Psoas muscle (tissue), 8 donors: ENCODE measurements around the gene EFHC1. TPM values are rescaled to one million over a fixed set of nuclear protein-coding genes. Genes with fewer than 3 reads are reported as not detected.

Experiments
- ATAC-seq, 4 donors: fragments of 200-7000 bp; cut with Tn5 transposase; one replicate each; pipeline ENCODE4 v1.9.1; 2020; ENCODE audit warnings: moderate library complexity in 3 of 4, mild to moderate bottlenecking in 2 of 4
- DNase-seq, 2 donors: peaks; one replicate each; pipeline ENCODE4 v3.0.0-alpha.2; 2020
- H3K27ac ChIP-seq: fragments of 200-600 bp; one replicate; pipeline ENCODE4 v1.8.0; 2022
- H3K27me3 ChIP-seq, 3 donors: fragments of 200-600 bp in 1 of 3; one replicate each; pipeline versions ENCODE4 v1.6.1 to v1.8.0; 2013 to 2022; ENCODE audit warnings: low read length in 2 of 3, mild to moderate bottlenecking in 2 of 3, moderate library complexity in 1 of 3; ENCODE audit not compliant: insufficient read depth in 3 of 3
- H3K36me3 ChIP-seq, 2 donors: fragments of 200-600 bp in 1 of 2; one replicate each; pipeline versions ENCODE4 v1.6.1 to v1.8.0; 2013 to 2022; ENCODE audit warnings: low read depth in 1 of 2, mild to moderate bottlenecking in 1 of 2, moderate library complexity in 1 of 2; ENCODE audit not compliant: insufficient read depth in 1 of 2
- H3K4me1 ChIP-seq: fragments of 200-600 bp; one replicate; pipeline ENCODE4 v1.8.0; 2022
- H3K4me3 ChIP-seq: fragments of 200-600 bp; one replicate; pipeline ENCODE4 v1.8.0; 2022; ENCODE audit warnings: mild to moderate bottlenecking
- H3K9me3 ChIP-seq: fragments of 200-600 bp; one replicate; pipeline ENCODE4 v1.8.0; 2022
- CTCF ChIP-seq: fragments of 200-600 bp; IDR thresholded peaks from one replicate; pipeline ENCODE4 v1.8.0; 2022; ENCODE audit warnings: antibody characterized with exemption
- whole genome bisulfite sequencing, 3 donors: extraction: QIAGEN DNeasy Blood & Tissue Kit; methylation state at CpG; one replicate each; pipeline versions ENCODE4 v1.1.6 to v1.1.7; 2013; 5-methylcytosine and 5-hydroxymethylcytosine counted together
- intact Hi-C, 2 donors: fragments of 100-400 bp; cut with DNase I; formaldehyde crosslinking; loops; one replicate each; pipeline versions ENCODE4 v1.11.0 to v1.14.2; 2022
- polyA plus RNA-seq, 3 donors: library from polyadenylated mRNA; stranded (reverse); fragments of 200-250 nt; gene quantifications; one replicate each; pipeline ENCODE4 v1.2.3, GENCODE V29; 2013
- total RNA-seq, 4 donors: library from RNA; stranded (reverse); fragmentation: NEBNext Ultra II Directional in 2 of 4; extraction: Animal tissue kit (Norgen Biotek cat#: 25700) in 2 of 4; gene quantifications; one replicate each; pipeline versions ENCODE4 v1.2.1 to v1.2.4, GENCODE V29; 2021 to 2023
- donor health status: healthy with polysubstance abuse.
- donor health status: DM: no; HTN: no; CAD: no; lungs with moderate emphysema.
- donor health status: Bipolar disorder and iron deficiency.
- donor health status: healthy.
- donor health status: DM: yes; HTN: yes; CAD: no.
- donor health status: DM: no; HTN: no; CAD: no.
- donor health status: DM: no; HTN: no; CAD: no.
- donor health status: DM: yes; HTN: yes; CAD: no.

The EFHC1 gene
- total and polyA plus RNA-seq, 7 donors, result 1.5 to 3.9 (median 2.0) TPM

GRCh38 chr6:52558266-52559000 is 138.3 kb downstream of the EFHC1 start:
- H3K4me1 ChIP-seq, result no peaks in the 10 kb centered on the region
- DNase-seq (no peak), ATAC-seq (no peak)
- TF ChIP-seq CTCF, result no peak
- no peak overlapping the region for H3K4me3 ChIP-seq
- WGBS, 3 donors, result 77 to 81% (median 81%) methylated on average over 6 of the region's 6 CpGs
- no peaks in the 10 kb centered on the region for H3K36me3 ChIP-seq
- no peaks in the 10 kb centered on the region for H3K9me3 ChIP-seq
- no peak overlapping the region for H3K27ac ChIP-seq
- intact Hi-C loops, result no loop called here
- no peaks in the 10 kb centered on the region for H3K27me3 ChIP-seq

GRCh38 chr6:52560462-52560861 is 140.3 kb downstream of the EFHC1 start:
- Histone ChIP-seq H3K36me3 (no peaks in the 10 kb centered on the region), H3K4me1 (no peaks in the 10 kb centered on the region), H3K27ac (no peak overlapping the region), H3K4me3 (no peak overlapping the region), H3K27me3 (no peaks in the 10 kb centered on the region), H3K9me3 (no peaks in the 10 kb centered on the region)
- ATAC-seq (no peak), DNase-seq (no peak)
- intact Hi-C loops, result no loop called here
- no peak for TF ChIP-seq CTCF
- 32 to 48% (median 40%) methylated on average over 5 of the region's 5 CpGs for WGBS, 3 donors

GRCh38 chr6:52562911-52563310 is 142.8 kb downstream of the EFHC1 start:
- no peak overlapping the region for H3K4me3 ChIP-seq
- TF ChIP-seq CTCF, result no peak
- H3K36me3 ChIP-seq, result no peaks in the 10 kb centered on the region
- ATAC-seq (no peak), DNase-seq (no peak)
- peaks cover 21% of the 10 kb centered on the region for H3K4me1 ChIP-seq
- H3K27me3 ChIP-seq, result no peaks in the 10 kb centered on the region
- no peaks in the 10 kb centered on the region for H3K9me3 ChIP-seq
- 51 to 55% (median 52%) methylated on average over 3 of the region's 3 CpGs for WGBS, 3 donors
- no peak overlapping the region for H3K27ac ChIP-seq
- intact Hi-C loops, result no loop called here

- H3K9me3 ChIP-seq, result no peaks in the 10 kb centered on the region
- WGBS, 3 donors, result 95 to 99% (median 99%) methylated on average over 3 of the region's 3 CpGs
- no peak for TF ChIP-seq CTCF
- no peaks in the 10 kb centered on the region for H3K36me3 ChIP-seq
- H3K27ac ChIP-seq, result no peak overlapping the region
- no peaks in the 10 kb centered on the region for H3K27me3 ChIP-seq
- no peak for DNase-seq
- intact Hi-C loops, result no loop called here
- H3K4me3 ChIP-seq, result no peak overlapping the region
- H3K4me1 ChIP-seq, result peaks cover 30% of the 10 kb centered on the region
- ATAC-seq, result no peak
Measured at GRCh38 chr6:52564856-52565255, 144.7 kb downstream of the EFHC1 start.

- Histone ChIP-seq H3K27ac (no peak overlapping the region), H3K4me1 (peaks cover 35% of the 10 kb centered on the region), H3K4me3 (no peak overlapping the region), H3K36me3 (no peaks in the 10 kb centered on the region), H3K27me3 (no peaks in the 10 kb centered on the region), H3K9me3 (no peaks in the 10 kb centered on the region)
- no peak for DNase-seq
- ATAC-seq, result no peak
- 82 to 90% (median 88%) methylated on average over 2 of the region's 2 CpGs for WGBS, 3 donors
- TF ChIP-seq CTCF, result no peak
- intact Hi-C loops, result no loop called here
Measured at GRCh38 chr6:52566201-52566600, 146.1 kb downstream of the EFHC1 start.
